Hematopoietic multipotent progenitor cell (in vitro differentiated cells): ENCODE data around the gene MTIF2. TPM values are rescaled to one million over a fixed set of nuclear protein-coding genes. Genes with fewer than 3 reads are reported as not detected.
"Not testable (repeated sequence)": the region's sequence is repeated elsewhere in the genome, so short reads cannot be mapped to it uniquely, and the experiment has no call there.

Experiments
- DNase-seq, 3 donors: peaks; one replicate each; pipeline ENCODE4 v3.0.0-alpha.2; 2011 to 2015; ENCODE audit warnings: low read depth in 2 of 3, low spot score in 2 of 3
- total RNA-seq: library from RNA; depleted of rRNA; stranded (reverse); fragments of >200 nt; gene quantifications from one replicate; pipeline ENCODE4 v1.2.3, GENCODE V29; 2012

The MTIF2 gene
- total RNA-seq: 19.1 TPM

- DNase-seq: peak; percentile 58 to 91 (median 89)
Measured at GRCh38 chr2:55268907-55269644, at the start of gene MTIF2. MTIF2 (minus strand) TSS chr2:55269231; CDS start chr2:55263858, 5,373 bp downstream.

DNA sequence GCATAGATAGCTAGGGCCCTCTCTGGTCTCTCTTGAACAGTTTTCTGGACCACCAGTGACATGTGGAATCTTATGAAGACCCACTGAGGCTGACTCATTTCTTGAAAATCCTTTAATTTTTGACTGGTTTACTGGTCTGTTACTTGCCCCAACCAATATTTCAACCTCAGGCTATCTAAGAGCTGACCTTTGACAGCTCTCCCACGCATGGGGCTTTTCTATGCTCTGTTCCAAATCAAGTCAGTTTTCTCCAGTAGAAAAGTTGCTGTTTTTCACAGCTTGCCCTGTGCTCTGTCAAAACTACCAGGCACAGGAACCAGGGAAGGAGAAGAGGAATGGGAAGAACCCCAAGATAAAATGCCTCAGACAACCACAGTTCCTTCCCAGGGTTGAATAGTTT is 46.0 kb upstream of the MTIF2 start:
- DNase-seq: no peak

DNA sequence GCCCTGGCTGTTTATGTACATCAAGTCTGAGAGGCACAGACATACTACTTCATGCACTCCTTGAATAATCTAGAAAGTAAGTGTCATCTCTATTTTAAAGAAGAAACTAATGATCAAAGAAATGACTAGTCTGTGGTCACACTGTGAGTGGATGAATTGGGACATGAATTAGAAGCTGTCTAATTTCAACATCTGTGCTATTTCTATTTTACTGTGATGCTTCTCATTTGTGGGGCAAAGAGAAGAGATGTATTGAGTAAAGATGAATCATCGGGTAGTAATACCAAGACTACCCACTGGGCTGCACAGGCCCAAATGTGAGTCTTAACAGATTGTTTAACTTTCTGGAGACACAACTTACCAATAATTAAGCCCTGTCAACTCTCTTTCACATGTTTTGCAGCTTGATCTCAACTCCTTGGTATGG is 42.4 kb upstream of the MTIF2 start:
- peak in 2 of 3 donors; percentile 1 to 17 for DNase-seq

GRCh38 chr2:55309446-55309845 is 40.4 kb upstream of the MTIF2 start:
- DNase-seq: peak in 2 of 3 donors; percentile 15 to 21

DNA sequence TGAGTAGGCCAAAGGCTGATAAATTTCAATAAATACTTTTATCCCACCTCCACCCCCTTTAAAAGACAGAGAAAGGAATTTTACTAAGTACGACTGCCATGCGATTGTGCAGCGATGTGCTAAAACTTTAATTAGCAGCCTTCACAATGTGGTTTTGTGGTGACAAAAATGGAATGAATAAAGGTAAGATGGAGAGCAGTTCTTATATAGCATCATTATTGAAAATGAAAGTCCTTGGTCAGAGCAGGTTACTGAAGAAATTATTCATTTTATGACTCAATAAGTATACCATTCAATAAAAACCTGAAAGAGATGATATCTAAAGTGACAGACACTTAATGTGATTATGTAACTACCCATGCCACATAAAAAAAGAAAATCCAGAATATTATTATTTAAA is 33.2 kb upstream of the MTIF2 start:
- DNase-seq: no peak

DNA sequence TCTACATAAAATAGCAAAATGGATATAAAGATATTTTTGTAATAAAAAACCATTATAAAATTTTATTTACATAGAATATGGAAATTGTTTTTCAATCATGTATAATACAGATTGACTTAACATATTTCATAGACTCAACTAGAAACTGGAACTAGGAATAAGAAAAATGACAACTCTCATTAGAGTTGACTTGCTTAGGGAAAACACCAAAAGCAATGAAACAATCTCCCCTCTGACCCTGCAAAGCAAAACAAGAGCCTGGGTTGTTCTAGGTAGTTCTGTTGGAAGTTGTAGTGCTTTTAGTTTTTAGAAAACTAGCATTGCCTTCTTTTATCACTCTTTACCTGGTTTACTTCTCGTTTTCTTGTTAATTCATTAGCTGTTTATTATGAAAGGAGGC is 32.2 kb upstream of the MTIF2 start:
- no peak for DNase-seq

DNA sequence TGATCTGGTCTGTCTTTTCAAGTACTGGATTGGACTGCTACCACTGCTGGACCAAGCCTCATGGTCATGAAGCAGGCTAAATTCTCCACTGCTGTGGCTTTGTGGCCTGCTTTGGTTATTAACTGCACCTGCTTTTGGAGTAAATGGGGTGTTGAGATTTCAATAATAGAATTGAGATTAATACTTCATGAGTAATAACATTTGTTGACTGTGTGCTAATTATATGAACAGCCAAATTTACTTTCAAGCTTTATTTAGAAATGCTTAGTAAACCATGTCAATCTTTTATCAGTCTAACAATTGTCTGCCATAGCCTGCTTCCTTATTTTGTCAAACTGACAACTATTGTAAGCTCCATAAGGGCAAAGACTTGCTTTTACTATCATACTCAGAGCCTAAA is 27.4 kb upstream of the MTIF2 start:
- DNase-seq: no peak

DNA sequence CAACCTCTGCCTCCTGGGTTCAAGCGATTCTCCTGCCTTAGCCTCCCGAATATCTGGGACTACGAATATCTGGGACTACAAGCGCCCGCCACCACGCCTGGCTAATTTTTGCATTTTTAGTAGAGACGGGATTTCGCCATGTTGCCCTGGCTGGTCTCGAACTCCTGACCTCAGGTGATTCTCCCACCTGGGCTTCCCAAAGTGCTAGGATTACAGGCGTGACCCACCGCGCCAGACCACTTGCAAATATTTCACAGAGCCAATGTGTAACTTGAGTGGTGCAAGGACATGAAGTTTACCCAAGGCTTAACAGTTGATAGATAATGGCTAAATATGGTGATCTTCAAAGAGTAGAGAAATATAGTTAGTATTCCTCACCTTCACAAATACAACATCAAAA is 14.1 kb upstream of the MTIF2 start:
- DNase-seq: no peak

- DNase-seq: peak; percentile 69 to 90 (median 88)
Measured at GRCh38 chr2:55282110-55282917, 13.3 kb upstream of the MTIF2 start.

DNA sequence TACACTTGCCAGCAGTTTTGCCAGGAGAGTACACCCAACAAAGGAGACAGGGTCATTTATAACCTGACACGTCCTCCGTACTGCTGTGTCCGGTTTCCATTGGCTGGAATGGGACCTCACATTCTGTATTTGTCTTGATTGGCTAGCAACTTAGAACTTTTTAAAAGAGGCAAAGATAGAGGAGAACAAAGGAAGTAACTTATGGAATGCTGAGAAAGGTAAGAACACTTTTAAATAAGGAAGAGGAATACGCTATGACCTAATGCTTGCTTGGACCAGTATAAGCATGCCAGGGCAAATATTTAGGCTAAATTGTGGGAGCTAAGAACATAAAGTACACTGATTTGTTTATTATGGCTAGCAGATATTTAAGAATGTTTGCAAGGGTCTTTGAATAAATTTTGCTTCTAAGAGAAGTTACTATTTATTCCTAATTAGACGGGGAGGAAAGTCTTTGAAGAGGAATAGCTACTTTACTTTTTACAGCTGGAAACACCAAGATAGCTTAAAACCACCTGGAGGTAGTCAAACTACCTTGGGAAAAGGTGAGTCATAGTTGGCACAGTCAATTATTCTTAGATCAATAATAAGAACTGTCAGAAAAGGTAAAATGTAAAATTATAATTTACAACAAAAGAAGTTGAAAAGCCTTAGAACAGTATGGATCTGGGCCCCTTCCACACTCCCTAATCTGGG is 12.0 kb upstream of the MTIF2 start:
- not testable (repeated sequence) for DNase-seq

DNA sequence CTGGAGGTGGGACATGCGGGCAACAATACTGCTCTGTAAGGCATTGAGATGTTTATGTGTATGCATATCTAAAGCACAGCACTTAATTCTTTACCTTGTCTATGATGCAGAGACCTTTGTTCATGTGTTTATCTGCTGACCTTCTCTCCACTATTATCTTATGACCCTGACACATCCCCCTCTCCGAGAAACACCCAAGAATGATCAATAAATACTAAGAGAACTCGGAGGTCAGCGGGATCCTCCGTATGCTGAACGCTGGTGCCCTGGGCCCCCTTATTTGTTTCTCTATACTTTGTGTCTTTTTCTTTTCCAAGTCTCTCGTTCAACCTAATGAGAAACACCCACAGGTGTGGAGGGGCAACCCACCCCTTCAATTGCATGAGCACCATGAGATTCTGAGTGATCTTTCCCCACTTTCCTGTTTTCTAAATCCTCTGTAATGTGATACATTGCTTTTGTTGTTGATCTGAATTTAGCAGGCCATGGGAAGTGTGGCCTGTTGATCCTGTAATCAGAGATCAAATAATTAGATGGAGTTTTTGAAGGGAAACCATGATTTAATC is 10.9 kb upstream of the MTIF2 start:
- not testable (repeated sequence) for DNase-seq

DNA sequence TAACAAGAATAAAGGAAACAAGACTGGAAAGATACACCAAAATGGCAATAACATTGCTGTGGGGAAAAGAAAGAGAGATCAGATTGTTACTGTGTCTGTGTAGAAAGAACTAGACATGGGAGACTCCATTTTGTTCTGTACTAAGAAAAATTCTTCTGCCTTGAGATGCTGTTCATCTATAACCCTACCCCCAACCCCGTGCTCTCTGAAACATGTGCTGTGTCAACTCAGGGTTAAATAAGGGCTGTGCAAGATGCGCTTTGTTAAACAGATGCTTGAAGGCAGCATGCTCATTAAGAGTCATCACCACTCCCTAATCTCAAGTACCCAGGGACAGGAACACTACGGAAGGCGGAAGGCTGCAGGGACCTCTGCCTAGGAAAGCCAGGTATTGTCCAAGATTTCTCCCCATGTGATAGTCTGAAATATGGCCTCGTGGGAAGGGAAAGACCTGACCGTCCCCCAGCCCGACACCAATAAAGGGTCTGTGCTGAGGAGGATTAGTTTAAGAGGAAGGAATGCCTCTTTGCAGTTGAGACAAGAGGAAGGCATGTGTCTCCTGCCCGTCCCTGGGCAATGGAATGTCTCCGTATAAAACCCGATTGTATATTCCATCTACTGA is 10.3 kb upstream of the MTIF2 start:
- DNase-seq: not testable (repeated sequence)

GRCh38 chr2:55277310-55277709 is 8.3 kb upstream of the MTIF2 start:
- no peak for DNase-seq

GRCh38 chr2:55274346-55274745 is 5.3 kb upstream of the MTIF2 start:
- not testable (repeated sequence) for DNase-seq

GRCh38 chr2:55269645-55269990 is 587 bp upstream of the MTIF2 start:
- peak in 1 of 3 donors; percentile 32 for DNase-seq

DNA sequence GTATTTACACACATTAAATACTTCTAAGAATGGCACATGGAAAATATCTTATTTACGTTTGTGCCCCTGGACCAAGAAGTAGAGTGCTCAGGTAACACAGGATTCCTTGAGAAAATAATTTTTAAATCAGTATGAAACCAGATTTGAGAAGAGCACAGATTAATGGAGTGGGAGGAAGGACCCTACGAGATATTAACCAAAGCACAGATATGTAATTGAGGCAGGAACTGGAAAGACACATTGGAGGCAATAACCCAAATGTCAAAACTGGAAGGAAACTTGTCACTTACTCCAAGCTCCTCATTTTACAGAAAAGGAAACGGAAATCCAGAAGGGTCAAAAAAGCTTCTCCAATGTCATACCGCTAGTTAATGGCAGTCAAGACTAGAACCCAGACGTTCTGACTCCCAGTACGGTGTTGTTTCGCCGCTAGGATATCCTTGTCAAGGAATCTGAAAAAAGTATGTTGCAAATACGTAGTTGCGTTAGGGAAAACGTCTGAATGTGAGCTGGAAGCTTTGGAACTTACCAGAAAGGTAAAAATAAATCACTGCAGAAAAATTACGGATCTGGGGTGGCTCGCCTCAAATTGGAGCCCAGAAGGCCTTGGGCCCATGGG is 634 bp downstream of the MTIF2 start:
- DNase-seq: no peak

DNA sequence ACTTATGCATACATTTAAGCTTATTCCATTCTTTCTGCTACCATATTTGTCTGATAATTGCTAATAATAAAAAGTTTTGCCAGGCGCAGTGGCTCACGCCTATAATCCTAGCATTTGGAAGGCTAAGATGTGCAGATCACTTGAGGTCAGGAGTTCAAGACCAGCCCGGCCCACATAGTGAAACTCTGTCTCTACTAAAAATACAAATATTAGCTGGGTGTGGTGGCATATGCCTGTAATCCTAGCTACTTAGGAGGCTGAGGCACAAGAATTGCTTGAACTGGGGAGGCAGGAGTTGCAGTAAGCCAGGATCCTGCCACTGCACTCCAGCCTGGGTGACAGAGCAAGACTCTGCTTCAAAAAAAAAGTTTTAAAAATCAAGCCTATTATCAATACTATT is 9.4 kb downstream of the MTIF2 start:
- not testable (repeated sequence) for DNase-seq

- no peak for DNase-seq
Measured at GRCh38 chr2:55252832-55253231, 16.2 kb downstream of the MTIF2 start.

DNA sequence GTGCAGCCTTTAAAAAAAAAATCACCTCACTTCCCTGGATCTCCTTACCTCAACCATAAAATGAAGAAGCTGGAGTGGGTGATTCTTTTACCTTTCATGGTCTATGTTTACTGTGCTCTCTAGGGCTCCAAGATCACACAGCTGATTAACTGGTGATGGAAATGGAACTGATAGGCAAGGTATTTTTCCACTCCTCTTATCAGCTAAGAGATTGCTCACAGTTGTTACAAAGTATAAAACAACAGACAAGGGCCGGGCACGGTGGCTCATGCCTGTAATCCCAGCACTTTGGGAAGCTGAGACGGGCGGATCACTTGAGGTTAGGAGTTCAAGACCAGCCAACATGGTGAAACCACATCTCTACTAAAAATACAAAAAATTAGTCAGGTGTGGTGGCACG is 22.0 kb downstream of the MTIF2 start:
- no peak for DNase-seq

GRCh38 chr2:55245411-55245810 is 23.6 kb downstream of the MTIF2 start:
- DNase-seq: no peak
